NT2/D1 (cell line): ENCODE data around the gene GALC.

Experiments
- YY1 ChIP-seq: IDR thresholded peaks from 2 replicates; pipeline ENCODE4 v1.6.1; 2011; ENCODE audit not compliant: insufficient read length, insufficient read depth
- ZNF274 ChIP-seq: IDR thresholded peaks from 2 replicates; pipeline ENCODE4 v1.6.1; 2011; ENCODE audit warnings: mild to moderate bottlenecking, low read depth, low read length

DNA sequence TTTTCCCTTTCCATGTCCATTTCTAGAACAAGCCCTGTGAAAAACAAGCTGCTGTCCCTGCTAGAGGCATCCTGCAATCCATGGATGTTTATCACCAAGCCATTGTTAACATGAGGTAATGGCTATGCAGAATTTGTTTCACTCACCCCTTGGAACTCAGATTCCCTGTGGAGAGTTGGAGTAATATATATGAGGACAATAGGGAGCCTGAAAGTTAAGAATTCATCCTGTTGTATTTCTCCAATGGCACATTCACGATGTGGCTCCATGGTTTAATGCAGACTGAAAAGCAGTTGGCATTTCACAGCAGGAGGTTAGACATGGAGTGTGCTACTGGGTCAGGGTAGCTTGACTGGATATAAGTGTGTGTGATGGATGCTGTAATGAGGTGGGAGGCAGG is 44.3 kb upstream of the GALC start:
- TF ChIP-seq ZNF274 (no peak), YY1 (no peak)
